ENCODE data around the gene ARHGAP12. TPM values are rescaled to one million over a fixed set of nuclear protein-coding genes. Genes with fewer than 3 reads are reported as not detected.
A peak's percentile ranks its signal among the peaks of the same experiment; 100 is the strongest.

Gene ARHGAP12
- total RNA-seq, 1 donor from 2014 or later, result 11.4 TPM

- no peak overlapping the region for H3K4me3 ChIP-seq
- H3K27ac ChIP-seq, result no peak overlapping the region
- no peak for DNase-seq (ENCODE audit: low spot score in 2 of 2)
- no peaks in the 10 kb centered on the region for H3K36me3 ChIP-seq
- intact Hi-C loops (cut with DNase I), result no loop called here
- H3K27me3 ChIP-seq, result no peaks in the 10 kb centered on the region
- H3K9me3 ChIP-seq, result no peaks in the 10 kb centered on the region
- H3K4me1 ChIP-seq, result peaks cover 0 to 2% of the 10 kb centered on the region in 2 donors
- TF ChIP-seq, protein P1, sequence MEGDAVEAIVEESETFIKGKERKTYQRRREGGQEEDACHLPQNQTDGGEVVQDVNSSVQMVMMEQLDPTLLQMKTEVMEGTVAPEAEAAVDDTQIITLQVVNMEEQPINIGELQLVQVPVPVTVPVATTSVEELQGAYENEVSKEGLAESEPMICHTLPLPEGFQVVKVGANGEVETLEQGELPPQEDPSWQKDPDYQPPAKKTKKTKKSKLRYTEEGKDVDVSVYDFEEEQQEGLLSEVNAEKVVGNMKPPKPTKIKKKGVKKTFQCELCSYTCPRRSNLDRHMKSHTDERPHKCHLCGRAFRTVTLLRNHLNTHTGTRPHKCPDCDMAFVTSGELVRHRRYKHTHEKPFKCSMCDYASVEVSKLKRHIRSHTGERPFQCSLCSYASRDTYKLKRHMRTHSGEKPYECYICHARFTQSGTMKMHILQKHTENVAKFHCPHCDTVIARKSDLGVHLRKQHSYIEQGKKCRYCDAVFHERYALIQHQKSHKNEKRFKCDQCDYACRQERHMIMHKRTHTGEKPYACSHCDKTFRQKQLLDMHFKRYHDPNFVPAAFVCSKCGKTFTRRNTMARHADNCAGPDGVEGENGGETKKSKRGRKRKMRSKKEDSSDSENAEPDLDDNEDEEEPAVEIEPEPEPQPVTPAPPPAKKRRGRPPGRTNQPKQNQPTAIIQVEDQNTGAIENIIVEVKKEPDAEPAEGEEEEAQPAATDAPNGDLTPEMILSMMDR (IDR thresholded peaks at IDR 0.05), result no peak
Observed at GRCh38 chr10:31953080-31953479, 24.4 kb upstream of the ARHGAP12 start.

DNA sequence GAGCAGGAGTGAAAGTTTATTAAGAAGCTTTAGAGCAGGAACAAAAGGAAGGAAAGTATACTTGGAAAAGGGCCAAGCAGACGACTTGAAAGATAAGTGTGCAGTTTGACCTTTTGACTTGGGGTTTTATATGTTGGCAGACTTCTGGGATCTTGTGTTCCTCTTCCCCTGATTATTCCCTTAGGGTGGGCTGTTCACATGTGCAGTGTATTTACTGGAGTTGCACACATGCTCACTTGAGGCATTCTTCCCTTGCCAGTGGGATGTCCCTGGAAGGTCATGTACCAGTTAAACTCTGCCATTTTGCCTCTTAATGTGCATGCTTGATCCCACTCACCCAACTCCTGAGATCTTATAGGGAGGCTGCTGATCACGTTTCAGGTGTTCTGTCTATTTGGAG lies 23.4 kb upstream of the ARHGAP12 start:
- DNase-seq (ENCODE audit: low spot score in 2 of 2), result no peak
- H3K4me1 ChIP-seq, result peaks cover 0 to 9% of the 10 kb centered on the region in 2 donors
- H3K27me3 ChIP-seq, result no peaks in the 10 kb centered on the region
- no peaks in the 10 kb centered on the region for H3K9me3 ChIP-seq
- TF ChIP-seq, protein P1 (IDR thresholded peaks at IDR 0.05), result no peak
- no peak overlapping the region for H3K4me3 ChIP-seq
- intact Hi-C loops (cut with DNase I), result no loop called here
- no peak overlapping the region for H3K27ac ChIP-seq
- H3K36me3 ChIP-seq, result no peaks in the 10 kb centered on the region

GRCh38 chr10:31949266-31949665 lies 20.6 kb upstream of the ARHGAP12 start:
- TF ChIP-seq, protein P1 (IDR thresholded peaks at IDR 0.05), result no peak
- Histone ChIP-seq H3K36me3 (no peaks in the 10 kb centered on the region), H3K4me1 (peaks cover 0 to 13% of the 10 kb centered on the region in 2 donors), H3K27me3 (no peaks in the 10 kb centered on the region), H3K9me3 (no peaks in the 10 kb centered on the region), H3K4me3 (no peak overlapping the region), H3K27ac (no peak overlapping the region)
- intact Hi-C loops (cut with DNase I), result loop anchor here (5.0 kb wide), 2 partner anchors 87 to 203 kb away; no protein-coding TSS in a partner anchor
- DNase-seq (ENCODE audit: low spot score in 2 of 2), result no peak

GRCh38 chr10:31948021-31948420 lies 19.4 kb upstream of the ARHGAP12 start:
- no peaks in the 10 kb centered on the region for H3K9me3 ChIP-seq
- TF ChIP-seq, protein P1 (IDR thresholded peaks at IDR 0.05), result no peak
- no peaks in the 10 kb centered on the region for H3K36me3 ChIP-seq
- peak overlapping the region; percentile 28 to 60 for H3K27ac ChIP-seq
- no peak for DNase-seq (ENCODE audit: low spot score in 2 of 2)
- peak overlapping the region; percentile 4 to 41 for H3K4me3 ChIP-seq
- intact Hi-C loops (cut with DNase I), result loop anchor here (5.0 kb wide), 2 partner anchors 86 to 204 kb away; no protein-coding TSS in a partner anchor
- H3K27me3 ChIP-seq, result no peaks in the 10 kb centered on the region
- peaks cover 0 to 13% of the 10 kb centered on the region in 2 donors for H3K4me1 ChIP-seq

GRCh38 chr10:31947144-31947926 lies 18.7 kb upstream of the ARHGAP12 start:
- intact Hi-C loops (cut with DNase I), result loop anchor here (2.0 to 5.0 kb wide), 3 partner anchors 19 to 205 kb away; partner anchors contain the start of gene ARHGAP12
- Histone ChIP-seq H3K4me3 (peak overlapping the region in 1 of 2 donors; percentile 41), H3K4me1 (peaks cover 0 to 13% of the 10 kb centered on the region in 2 donors), H3K36me3 (no peaks in the 10 kb centered on the region), H3K27ac (peak overlapping the region; percentile 28 to 60), H3K27me3 (no peaks in the 10 kb centered on the region), H3K9me3 (no peaks in the 10 kb centered on the region)
- TF ChIP-seq, protein P1 (IDR thresholded peaks at IDR 0.05), result peak; percentile 29 to 57 (median 30)
- no peak for DNase-seq (ENCODE audit: low spot score in 2 of 2)

Measured in ascending aorta (tissue), 2 donors.